HG03060 (cell line): ENCODE data around the gene SPATS2.

Source experiments
- ATAC-seq: cut with Tn5 transposase; IDR thresholded peaks from one replicate; pipeline ENCODE4 v1.9.1; 2021; ENCODE audit warnings: low read depth, moderate number of reproducible peaks; ENCODE audit not compliant: unreplicated experiment

The SPATS2 gene

GRCh38 chr12:49451468-49452259 is 84.4 kb downstream of the SPATS2 start:
- peak; percentile 55 for ATAC-seq

- ATAC-seq, result no peak
Measured at GRCh38 chr12:49455501-49455900, 88.2 kb downstream of the SPATS2 start.

- no peak for ATAC-seq
Measured at GRCh38 chr12:49456131-49456679, 88.9 kb downstream of the SPATS2 start.

- no peak for ATAC-seq
Measured at GRCh38 chr12:49458816-49459215, 91.6 kb downstream of the SPATS2 start.

GRCh38 chr12:49461221-49461620 is 94.0 kb downstream of the SPATS2 start:
- no peak for ATAC-seq

GRCh38 chr12:49462083-49462744 is 95.0 kb downstream of the SPATS2 start:
- ATAC-seq, result no peak

- ATAC-seq, result no peak
Measured at GRCh38 chr12:49465132-49465531, 97.9 kb downstream of the SPATS2 start.

- no peak for ATAC-seq
Measured at GRCh38 chr12:49470986-49471385, 103.7 kb downstream of the SPATS2 start.

- ATAC-seq, result no peak
Measured at GRCh38 chr12:49471557-49471956, 104.3 kb downstream of the SPATS2 start.

- no peak for ATAC-seq
Measured at GRCh38 chr12:49476091-49476490, 108.8 kb downstream of the SPATS2 start.

GRCh38 chr12:49478949-49479664 is 111.8 kb downstream of the SPATS2 start:
- no peak for ATAC-seq

GRCh38 chr12:49482095-49483051 is 115.1 kb downstream of the SPATS2 start:
- no peak for ATAC-seq

GRCh38 chr12:49483619-49484018 is 116.4 kb downstream of the SPATS2 start:
- no peak for ATAC-seq

GRCh38 chr12:49487605-49488004 is 120.3 kb downstream of the SPATS2 start:
- no peak for ATAC-seq

GRCh38 chr12:49489154-49489553 is 121.9 kb downstream of the SPATS2 start:
- ATAC-seq, result no peak

GRCh38 chr12:49489720-49490119 is 122.5 kb downstream of the SPATS2 start:
- ATAC-seq, result no peak

GRCh38 chr12:49491823-49492222 is 124.6 kb downstream of the SPATS2 start:
- ATAC-seq, result no peak

GRCh38 chr12:49493900-49494299 is 126.6 kb downstream of the SPATS2 start:
- no peak for ATAC-seq

GRCh38 chr12:49496417-49497360 is 129.4 kb downstream of the SPATS2 start:
- no peak for ATAC-seq
